Smooth muscle cell (in vitro differentiated cells): ENCODE measurements around the gene CSNK2A2. TPM values are rescaled to one million over a fixed set of nuclear protein-coding genes. Genes with fewer than 3 reads are reported as not detected.

ENCODE experiments used
- DNase-seq: peaks from one replicate; lab custom pipeline; 2025; ENCODE audit not compliant: unreplicated experiment; lab: John Stamatoyannopoulos, UW
- H2AFZ ChIP-seq: fragments of 200-600 bp; sonication (generic); 2 replicates; pipeline ENCODE4 v1.6.0; 2016; ENCODE audit warnings: antibody characterized with exemption, low read depth, mild to moderate bottlenecking
- H3F3A ChIP-seq: fragments of 200-600 bp; sonication (generic); 2 replicates; pipeline ENCODE4 v1.6.0; 2017; ENCODE audit warnings: antibody characterized with exemption, low read depth
- H3K27ac ChIP-seq: fragments of 200-600 bp; sonication (generic); 2 replicates; pipeline ENCODE4 v1.5.1; 2016; ENCODE audit warnings: low read depth, mild to moderate bottlenecking
- H3K27me3 ChIP-seq: fragments of 200-600 bp; sonication (generic); 2 replicates; pipeline ENCODE4 v1.6.1; 2016; ENCODE audit warnings: low read depth, mild to moderate bottlenecking
- H3K36me3 ChIP-seq: fragments of 200-600 bp; sonication (generic); 2 replicates; pipeline ENCODE4 v1.5.1; 2016; ENCODE audit warnings: low read depth
- H3K4me1 ChIP-seq: fragments of 200-600 bp; sonication (generic); 2 replicates; pipeline ENCODE4 v1.5.1; 2016; ENCODE audit warnings: low read depth
- H3K4me2 ChIP-seq: fragments of 200-600 bp; sonication (generic); 2 replicates; pipeline ENCODE4 v1.6.0; 2016; ENCODE audit warnings: mild to moderate bottlenecking
- H3K4me3 ChIP-seq: fragments of 200-600 bp; sonication (generic); 2 replicates; pipeline ENCODE4 v1.5.1; 2016; ENCODE audit warnings: mild to moderate bottlenecking
- H3K79me2 ChIP-seq: fragments of 200-600 bp; sonication (generic); 2 replicates; pipeline ENCODE4 v1.6.0; 2016; ENCODE audit warnings: low read depth, mild to moderate bottlenecking
- H3K9ac ChIP-seq: fragments of 200-600 bp; sonication (generic); 2 replicates; pipeline ENCODE4 v1.6.0; 2016; ENCODE audit warnings: low read depth
- H3K9me3 ChIP-seq: fragments of 200-600 bp; sonication (generic); replicated peaks from 2 replicates; pipeline ENCODE4 v1.5.1; 2016; ENCODE audit warnings: low read depth
- H4K20me1 ChIP-seq: fragments of 200-600 bp; sonication (generic); 2 replicates; pipeline ENCODE4 v1.6.0; 2016; ENCODE audit warnings: low read depth
- CTCF ChIP-seq: fragments of 200-600 bp; sonication (generic); IDR thresholded peaks from 2 replicates; pipeline ENCODE4 v1.5.1; 2017; ENCODE audit warnings: borderline replicate concordance, mild to moderate bottlenecking, antibody characterized with exemption; ENCODE audit not compliant: insufficient read depth, poor library complexity, severe bottlenecking
- WGBS: methylation state at CpG from one replicate; pipeline ENCODE4 v1.1.7; 2016; ENCODE audit warnings: low lambda C conversion rate; 5-methylcytosine and 5-hydroxymethylcytosine counted together
- polyA plus RNA-seq: library from polyadenylated mRNA; unstranded; fragments of >200 nt; fragmentation: Nextera tagmentation; extraction: Ambion mirVana; gene quantifications from 2 replicates; pipeline ENCODE4 v1.2.1, GENCODE V29; 2016
- total RNA-seq: library from RNA; depleted of rRNA; stranded (reverse); fragments of >200 nt; gene quantifications from 2 replicates; pipeline ENCODE4 v1.2.3, GENCODE V29; 2014

Gene CSNK2A2
- total and polyA plus RNA-seq, 2 experiments from 2014 or later: 16.5 to 26.3 TPM

DNA sequence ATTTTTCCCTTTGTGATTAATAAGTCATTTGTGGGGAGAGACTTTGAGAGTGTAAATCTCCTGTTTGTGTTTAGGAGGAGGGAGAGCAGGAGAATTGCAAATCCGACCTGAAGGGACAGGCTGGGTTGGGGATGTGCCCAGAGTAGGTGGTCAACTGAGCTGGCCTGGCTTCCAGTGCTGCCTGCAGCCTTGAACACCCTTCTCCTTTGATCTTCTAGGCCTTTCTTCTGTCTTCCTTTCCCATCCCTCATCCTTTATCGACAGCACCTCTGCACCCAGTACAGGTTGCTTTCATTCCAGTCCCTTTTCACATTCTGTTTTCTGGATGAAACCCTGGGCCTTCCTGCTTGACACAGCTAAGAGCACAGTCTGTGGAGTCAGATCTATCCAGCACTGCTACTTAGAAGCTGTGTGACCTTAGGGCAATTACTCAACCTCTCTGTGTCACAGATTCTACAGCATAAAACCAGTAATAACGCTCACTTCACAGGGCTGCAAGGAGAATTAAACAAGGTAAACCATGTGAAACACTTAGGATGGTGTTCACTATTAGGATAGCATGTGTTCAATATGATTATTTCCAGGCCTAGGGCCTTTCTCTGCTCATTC is 1.0 kb upstream of the CSNK2A2 start:
- WGBS: 81% methylated on average over 3 of the region's 3 CpGs
- H3K9ac ChIP-seq: no peak overlapping the region
- H3K27ac ChIP-seq: no peak overlapping the region
- peak overlapping the region; percentile 96 for H2AFZ ChIP-seq
- peaks cover 8% of the 10 kb centered on the region for H3K4me1 ChIP-seq
- no peaks in the 10 kb centered on the region for H3F3A ChIP-seq
- H3K4me2 ChIP-seq: no peak overlapping the region
- peak overlapping the region; percentile 68 for H3K4me3 ChIP-seq
- no peak for DNase-seq
- no peaks in the 10 kb centered on the region for H3K27me3 ChIP-seq
- H3K79me2 ChIP-seq: peaks cover 31% of the 10 kb centered on the region
- peaks cover 17% of the 10 kb centered on the region for H4K20me1 ChIP-seq
- H3K36me3 ChIP-seq: peaks cover 1% of the 10 kb centered on the region
- no peaks in the 10 kb centered on the region for H3K9me3 ChIP-seq
- no peak for TF ChIP-seq CTCF

GRCh38 chr16:58197314-58198012 is 443 bp downstream of the CSNK2A2 start:
- Histone ChIP-seq H4K20me1 (peaks cover 28% of the 10 kb centered on the region), H3K79me2 (peaks cover 45% of the 10 kb centered on the region), H3K9me3 (no peaks in the 10 kb centered on the region), H3K4me2 (peak overlapping the region; percentile 100), H3K4me1 (peaks cover 8% of the 10 kb centered on the region), H3K4me3 (peak overlapping the region; percentile 82), H2AFZ (no peak overlapping the region), H3F3A (no peaks in the 10 kb centered on the region), H3K27me3 (no peaks in the 10 kb centered on the region), H3K36me3 (peaks cover 8% of the 10 kb centered on the region), H3K9ac (peak overlapping the region; percentile 80), H3K27ac (no peak overlapping the region)
- 0% methylated on average over 22 of the region's 97 CpGs for WGBS
- TF ChIP-seq CTCF: no peak
- no peak for DNase-seq

GRCh38 chr16:58196898-58197313 is 1.0 kb downstream of the CSNK2A2 start:
- no peaks in the 10 kb centered on the region for H3F3A ChIP-seq
- no peak overlapping the region for H3K27ac ChIP-seq
- no peak for DNase-seq
- peak overlapping the region; percentile 82 for H3K4me3 ChIP-seq
- H2AFZ ChIP-seq: no peak overlapping the region
- H3K9ac ChIP-seq: peak overlapping the region; percentile 80
- peaks cover 28% of the 10 kb centered on the region for H4K20me1 ChIP-seq
- H3K36me3 ChIP-seq: peaks cover 8% of the 10 kb centered on the region
- H3K9me3 ChIP-seq: no peaks in the 10 kb centered on the region
- peak overlapping the region; percentile 100 for H3K4me2 ChIP-seq
- no peaks in the 10 kb centered on the region for H3K27me3 ChIP-seq
- 34% methylated on average over 11 of the region's 11 CpGs for WGBS
- TF ChIP-seq CTCF: no peak
- H3K4me1 ChIP-seq: peaks cover 8% of the 10 kb centered on the region
- peaks cover 50% of the 10 kb centered on the region for H3K79me2 ChIP-seq
